ENCODE data around the gene GSTA5.
"Not testable (repeated sequence)": the region's sequence is repeated elsewhere in the genome, so short reads cannot be mapped to it uniquely, and the experiment has no call there.

Gene GSTA5

GRCh38 chr6:52787917-52788316 is 52.7 kb downstream of the GSTA5 start:
- DNase-seq: no peak

- DNase-seq: no peak
Measured at GRCh38 chr6:52786249-52786956, 54.2 kb downstream of the GSTA5 start.

DNA sequence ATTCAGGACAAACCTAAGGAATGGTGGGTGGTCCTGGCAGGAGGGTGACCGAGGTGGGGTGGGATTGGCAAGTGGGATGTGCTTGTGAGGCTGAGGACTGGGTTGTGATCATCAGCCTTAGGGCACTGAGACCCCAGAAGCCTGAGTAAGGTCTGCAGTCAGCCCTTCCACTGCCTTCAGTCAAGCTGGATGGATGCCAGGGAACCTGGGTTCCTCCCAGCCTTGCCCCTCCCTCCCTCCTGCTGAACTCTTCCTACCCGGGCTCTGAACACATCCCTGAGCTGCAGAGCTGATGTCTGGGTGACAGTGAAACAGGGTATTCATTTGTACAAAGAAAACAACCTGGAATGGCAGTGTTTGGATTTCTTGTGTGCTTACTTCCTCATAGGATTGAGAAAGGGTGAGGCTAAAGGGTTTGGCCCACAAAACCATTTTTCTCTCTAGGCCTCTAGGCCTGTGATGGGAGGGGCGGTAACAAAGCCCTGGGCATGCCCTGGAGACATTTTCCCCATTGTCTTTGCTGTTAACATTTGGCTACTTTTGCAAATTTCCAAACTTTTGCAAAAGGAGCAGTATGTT is 57.8 kb downstream of the GSTA5 start:
- not testable (repeated sequence) for DNase-seq

- DNase-seq: not testable (repeated sequence)
Measured at GRCh38 chr6:52782209-52782608, 58.4 kb downstream of the GSTA5 start.

All from T-helper 2 cell (primary cell).